HepG2 (cell line): ENCODE results near the gene PNKD. TPM values are rescaled to one million over a fixed set of nuclear protein-coding genes. Genes with fewer than 3 reads are reported as not detected.

Experiments
- PPARG ChIP-seq: conservative IDR thresholded peaks from 2 replicates; pipeline ENCODE4 v1.6.1; 2016; ENCODE audit warnings: missing biosample characterization, missing genetic modification reagents
- SOX6 ChIP-seq, 2 experiments: fragments of 450-650 bp in 1 of 2; sonication (generic) in 1 of 2; formaldehyde crosslinking in 1 of 2; IDR thresholded peaks; 2 replicates each; pipeline versions ENCODE4 v1.4.0 to v1.6.1; 2017 to 2020; ENCODE audit warnings: antibody characterized with exemption in 1 of 2, mild to moderate bottlenecking in 1 of 2, missing genetic modification reagents in 1 of 2
- TEAD3 ChIP-seq: optimal IDR thresholded peaks from 2 replicates; pipeline ENCODE3; 2016; ENCODE audit warnings: borderline replicate concordance
- THYN1 ChIP-seq: sonication (generic); formaldehyde crosslinking; IDR thresholded peaks from 2 replicates; pipeline ENCODE4 v1.8.1; 2023; ENCODE audit warnings: low read depth, mild to moderate bottlenecking, moderate library complexity, missing genetic modification reagents, borderline replicate concordance
- ZNF577 ChIP-seq: sonication (generic); formaldehyde crosslinking; IDR thresholded peaks from 2 replicates; pipeline ENCODE4 v1.4.0; 2020; ENCODE audit warnings: mild to moderate bottlenecking, low read depth, missing genetic modification reagents, borderline replicate concordance
- polyA plus RNA-seq, 8 experiments: library from polyadenylated mRNA; depleted of rRNA in 3 of 8; stranded (reverse) in 7 of 8; unstranded in 1 of 8; fragments of >200 nt; fragmentation: Illumina TruSeq in 4 of 8; extraction: Trizol in 4 of 8; gene quantifications; 2 replicates each; pipeline versions ENCODE4 v1.2.1 to v1.2.3, GENCODE V29; 2011 to 2016; ENCODE audit warnings: low read depth in 4 of 8, missing spikeins in 1 of 8, mixed read lengths in 1 of 8; ENCODE audit not compliant: insufficient read depth in 1 of 8
- total RNA-seq, 5 experiments: library from RNA; depleted of rRNA; stranded (reverse); fragments of >200 nt; fragmentation: Illumina TruSeq; extraction: Trizol; gene quantifications; 2 replicates each; pipeline ENCODE4 v1.2.3, GENCODE V29; 2016; ENCODE audit warnings: low read depth in 1 of 5
- TF ChIP-seq, protein P1 (sequence below): sonication (generic); formaldehyde crosslinking; IDR thresholded peaks from 2 replicates; pipeline ENCODE4 v1.4.0; 2020; ENCODE audit warnings: missing genetic modification reagents, borderline replicate concordance
- TF ChIP-seq, protein P2 (sequence below): sonication (generic); formaldehyde crosslinking; IDR thresholded peaks from 2 replicates; pipeline ENCODE4 v1.4.0; 2020; ENCODE audit warnings: missing genetic modification reagents
- TF ChIP-seq, protein P3 (sequence below), 2 experiments: fragments of 450-650 bp in 1 of 2; sonication (generic) in 1 of 2; formaldehyde crosslinking in 1 of 2; IDR thresholded peaks; 2 replicates each; pipeline versions ENCODE4 v1.6.1 to v1.8.0; 2016 to 2022; ENCODE audit warnings: antibody characterized with exemption in 1 of 2, mild to moderate bottlenecking in 1 of 2, missing genetic modification reagents in 1 of 2

Gene PNKD
- total and polyA plus RNA-seq, 2 of the 13 experiments (the other 11 are each of a cell fraction or from before 2014, with no cell fraction given) = 55.9 to 80.4 TPM

DNA sequence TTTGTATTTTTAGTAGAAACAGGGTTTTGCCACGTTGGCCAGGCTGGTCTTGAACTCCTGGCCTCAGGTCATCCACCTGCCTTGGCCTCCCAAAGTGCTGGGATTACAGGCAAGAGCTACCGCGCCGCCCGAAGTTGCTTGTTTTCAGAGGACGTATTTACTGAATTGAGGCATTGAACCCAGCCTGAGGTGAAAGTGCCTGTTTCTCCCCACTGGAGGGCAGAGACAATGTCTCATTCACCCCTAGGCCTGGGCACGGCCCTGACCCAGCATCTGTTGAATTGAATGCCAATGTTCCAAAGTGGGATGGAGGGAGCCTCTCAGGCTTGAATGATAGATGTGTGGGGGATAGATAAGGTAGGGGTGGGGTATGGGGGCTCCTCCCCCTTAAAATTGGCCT lies 26.5 kb downstream of the PNKD start (continued):
- TF ChIP-seq, protein P1, sequence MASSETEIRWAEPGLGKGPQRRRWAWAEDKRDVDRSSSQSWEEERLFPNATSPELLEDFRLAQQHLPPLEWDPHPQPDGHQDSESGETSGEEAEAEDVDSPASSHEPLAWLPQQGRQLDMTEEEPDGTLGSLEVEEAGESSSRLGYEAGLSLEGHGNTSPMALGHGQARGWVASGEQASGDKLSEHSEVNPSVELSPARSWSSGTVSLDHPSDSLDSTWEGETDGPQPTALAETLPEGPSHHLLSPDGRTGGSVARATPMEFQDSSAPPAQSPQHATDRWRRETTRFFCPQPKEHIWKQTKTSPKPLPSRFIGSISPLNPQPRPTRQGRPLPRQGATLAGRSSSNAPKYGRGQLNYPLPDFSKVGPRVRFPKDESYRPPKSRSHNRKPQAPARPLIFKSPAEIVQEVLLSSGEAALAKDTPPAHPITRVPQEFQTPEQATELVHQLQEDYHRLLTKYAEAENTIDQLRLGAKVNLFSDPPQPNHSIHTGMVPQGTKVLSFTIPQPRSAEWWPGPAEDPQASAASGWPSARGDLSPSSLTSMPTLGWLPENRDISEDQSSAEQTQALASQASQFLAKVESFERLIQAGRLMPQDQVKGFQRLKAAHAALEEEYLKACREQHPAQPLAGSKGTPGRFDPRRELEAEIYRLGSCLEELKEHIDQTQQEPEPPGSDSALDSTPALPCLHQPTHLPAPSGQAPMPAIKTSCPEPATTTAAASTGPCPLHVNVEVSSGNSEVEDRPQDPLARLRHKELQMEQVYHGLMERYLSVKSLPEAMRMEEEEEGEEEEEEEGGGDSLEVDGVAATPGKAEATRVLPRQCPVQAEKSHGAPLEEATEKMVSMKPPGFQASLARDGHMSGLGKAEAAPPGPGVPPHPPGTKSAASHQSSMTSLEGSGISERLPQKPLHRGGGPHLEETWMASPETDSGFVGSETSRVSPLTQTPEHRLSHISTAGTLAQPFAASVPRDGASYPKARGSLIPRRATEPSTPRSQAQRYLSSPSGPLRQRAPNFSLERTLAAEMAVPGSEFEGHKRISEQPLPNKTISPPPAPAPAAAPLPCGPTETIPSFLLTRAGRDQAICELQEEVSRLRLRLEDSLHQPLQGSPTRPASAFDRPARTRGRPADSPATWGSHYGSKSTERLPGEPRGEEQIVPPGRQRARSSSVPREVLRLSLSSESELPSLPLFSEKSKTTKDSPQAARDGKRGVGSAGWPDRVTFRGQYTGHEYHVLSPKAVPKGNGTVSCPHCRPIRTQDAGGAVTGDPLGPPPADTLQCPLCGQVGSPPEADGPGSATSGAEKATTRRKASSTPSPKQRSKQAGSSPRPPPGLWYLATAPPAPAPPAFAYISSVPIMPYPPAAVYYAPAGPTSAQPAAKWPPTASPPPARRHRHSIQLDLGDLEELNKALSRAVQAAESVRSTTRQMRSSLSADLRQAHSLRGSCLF = no peak
- no peak for TF ChIP-seq TEAD3 (CRISPR knock-in tag)
- TF ChIP-seq, protein P2, sequence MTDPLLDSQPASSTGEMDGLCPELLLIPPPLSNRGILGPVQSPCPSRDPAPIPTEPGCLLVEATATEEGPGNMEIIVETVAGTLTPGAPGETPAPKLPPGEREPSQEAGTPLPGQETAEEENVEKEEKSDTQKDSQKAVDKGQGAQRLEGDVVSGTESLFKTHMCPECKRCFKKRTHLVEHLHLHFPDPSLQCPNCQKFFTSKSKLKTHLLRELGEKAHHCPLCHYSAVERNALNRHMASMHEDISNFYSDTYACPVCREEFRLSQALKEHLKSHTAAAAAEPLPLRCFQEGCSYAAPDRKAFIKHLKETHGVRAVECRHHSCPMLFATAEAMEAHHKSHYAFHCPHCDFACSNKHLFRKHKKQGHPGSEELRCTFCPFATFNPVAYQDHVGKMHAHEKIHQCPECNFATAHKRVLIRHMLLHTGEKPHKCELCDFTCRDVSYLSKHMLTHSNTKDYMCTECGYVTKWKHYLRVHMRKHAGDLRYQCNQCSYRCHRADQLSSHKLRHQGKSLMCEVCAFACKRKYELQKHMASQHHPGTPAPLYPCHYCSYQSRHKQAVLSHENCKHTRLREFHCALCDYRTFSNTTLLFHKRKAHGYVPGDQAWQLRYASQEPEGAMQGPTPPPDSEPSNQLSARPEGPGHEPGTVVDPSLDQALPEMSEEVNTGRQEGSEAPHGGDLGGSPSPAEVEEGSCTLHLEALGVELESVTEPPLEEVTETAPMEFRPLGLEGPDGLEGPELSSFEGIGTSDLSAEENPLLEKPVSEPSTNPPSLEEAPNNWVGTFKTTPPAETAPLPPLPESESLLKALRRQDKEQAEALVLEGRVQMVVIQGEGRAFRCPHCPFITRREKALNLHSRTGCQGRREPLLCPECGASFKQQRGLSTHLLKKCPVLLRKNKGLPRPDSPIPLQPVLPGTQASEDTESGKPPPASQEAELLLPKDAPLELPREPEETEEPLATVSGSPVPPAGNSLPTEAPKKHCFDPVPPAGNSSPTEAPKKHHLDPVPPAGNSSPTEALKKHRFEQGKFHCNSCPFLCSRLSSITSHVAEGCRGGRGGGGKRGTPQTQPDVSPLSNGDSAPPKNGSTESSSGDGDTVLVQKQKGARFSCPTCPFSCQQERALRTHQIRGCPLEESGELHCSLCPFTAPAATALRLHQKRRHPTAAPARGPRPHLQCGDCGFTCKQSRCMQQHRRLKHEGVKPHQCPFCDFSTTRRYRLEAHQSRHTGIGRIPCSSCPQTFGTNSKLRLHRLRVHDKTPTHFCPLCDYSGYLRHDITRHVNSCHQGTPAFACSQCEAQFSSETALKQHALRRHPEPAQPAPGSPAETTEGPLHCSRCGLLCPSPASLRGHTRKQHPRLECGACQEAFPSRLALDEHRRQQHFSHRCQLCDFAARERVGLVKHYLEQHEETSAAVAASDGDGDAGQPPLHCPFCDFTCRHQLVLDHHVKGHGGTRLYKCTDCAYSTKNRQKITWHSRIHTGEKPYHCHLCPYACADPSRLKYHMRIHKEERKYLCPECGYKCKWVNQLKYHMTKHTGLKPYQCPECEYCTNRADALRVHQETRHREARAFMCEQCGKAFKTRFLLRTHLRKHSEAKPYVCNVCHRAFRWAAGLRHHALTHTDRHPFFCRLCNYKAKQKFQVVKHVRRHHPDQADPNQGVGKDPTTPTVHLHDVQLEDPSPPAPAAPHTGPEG = no peak
- TF ChIP-seq PPARG (CRISPR knock-in tag) = no peak
- no peak for TF ChIP-seq THYN1 (CRISPR knock-in tag)
- TF ChIP-seq ZNF577 (CRISPR knock-in tag) = no peak
- TF ChIP-seq SOX6 (IDR thresholded peaks at IDR 0.05) = no peak
- TF ChIP-seq SOX6 (CRISPR knock-in tag; IDR thresholded peaks at IDR 0.05) = no peak; the same call in none of the 2 replicates
- TF ChIP-seq, protein P3, sequence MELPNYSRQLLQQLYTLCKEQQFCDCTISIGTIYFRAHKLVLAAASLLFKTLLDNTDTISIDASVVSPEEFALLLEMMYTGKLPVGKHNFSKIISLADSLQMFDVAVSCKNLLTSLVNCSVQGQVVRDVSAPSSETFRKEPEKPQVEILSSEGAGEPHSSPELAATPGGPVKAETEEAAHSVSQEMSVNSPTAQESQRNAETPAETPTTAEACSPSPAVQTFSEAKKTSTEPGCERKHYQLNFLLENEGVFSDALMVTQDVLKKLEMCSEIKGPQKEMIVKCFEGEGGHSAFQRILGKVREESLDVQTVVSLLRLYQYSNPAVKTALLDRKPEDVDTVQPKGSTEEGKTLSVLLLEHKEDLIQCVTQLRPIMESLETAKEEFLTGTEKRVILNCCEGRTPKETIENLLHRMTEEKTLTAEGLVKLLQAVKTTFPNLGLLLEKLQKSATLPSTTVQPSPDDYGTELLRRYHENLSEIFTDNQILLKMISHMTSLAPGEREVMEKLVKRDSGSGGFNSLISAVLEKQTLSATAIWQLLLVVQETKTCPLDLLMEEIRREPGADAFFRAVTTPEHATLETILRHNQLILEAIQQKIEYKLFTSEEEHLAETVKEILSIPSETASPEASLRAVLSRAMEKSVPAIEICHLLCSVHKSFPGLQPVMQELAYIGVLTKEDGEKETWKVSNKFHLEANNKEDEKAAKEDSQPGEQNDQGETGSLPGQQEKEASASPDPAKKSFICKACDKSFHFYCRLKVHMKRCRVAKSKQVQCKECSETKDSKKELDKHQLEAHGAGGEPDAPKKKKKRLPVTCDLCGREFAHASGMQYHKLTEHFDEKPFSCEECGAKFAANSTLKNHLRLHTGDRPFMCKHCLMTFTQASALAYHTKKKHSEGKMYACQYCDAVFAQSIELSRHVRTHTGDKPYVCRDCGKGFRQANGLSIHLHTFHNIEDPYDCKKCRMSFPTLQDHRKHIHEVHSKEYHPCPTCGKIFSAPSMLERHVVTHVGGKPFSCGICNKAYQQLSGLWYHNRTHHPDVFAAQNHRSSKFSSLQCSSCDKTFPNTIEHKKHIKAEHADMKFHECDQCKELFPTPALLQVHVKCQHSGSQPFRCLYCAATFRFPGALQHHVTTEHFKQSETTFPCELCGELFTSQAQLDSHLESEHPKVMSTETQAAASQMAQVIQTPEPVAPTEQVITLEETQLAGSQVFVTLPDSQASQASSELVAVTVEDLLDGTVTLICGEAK (IDR thresholded peaks at IDR 0.05) = no peak
- TF ChIP-seq, protein P3 (CRISPR knock-in tag; IDR thresholded peaks at IDR 0.05) = no peak
